ENCODE results near the gene TMEM178A. TPM values are rescaled to one million over a fixed set of nuclear protein-coding genes. Genes with fewer than 3 reads are reported as not detected.

TMEM178A gene
- total RNA-seq, 4 donors from 2014 or later, result 1.9 to 6.5 (median 4.0) TPM

- intact Hi-C loops (cut with DNase I), result no loop called here
- Histone ChIP-seq H3K27me3 (no peaks in the 10 kb centered on the region), H3K27ac (no peak overlapping the region), H3K36me3 (no peaks in the 10 kb centered on the region), H3K9me3 (no peaks in the 10 kb centered on the region), H3K4me3 (replicated peaks in 1 of 3) (no peak overlapping the region), H3K4me1 (no peaks in the 10 kb centered on the region)
- 97 to 100% methylated on average over 2 of the region's 2 CpGs for WGBS, 2 donors
- no peak for TF ChIP-seq CTCF (IDR thresholded peaks at IDR 0.05)
- no peak for TF ChIP-seq POLR2A (IDR thresholded peaks at IDR 0.05)
- no peak for DNase-seq
Observed at GRCh38 chr2:39640107-39640506, 25.6 kb upstream of the TMEM178A start.

- Histone ChIP-seq H3K36me3 (no peaks in the 10 kb centered on the region), H3K27me3 (no peaks in the 10 kb centered on the region), H3K4me3 (replicated peaks in 1 of 3) (no peak overlapping the region), H3K9me3 (no peaks in the 10 kb centered on the region), H3K27ac (no peak overlapping the region), H3K4me1 (no peaks in the 10 kb centered on the region)
- intact Hi-C loops (cut with DNase I), result no loop called here
- no peak for DNase-seq
- WGBS, 2 donors, result 94 to 98% methylated on average over 2 of the region's 2 CpGs
- TF ChIP-seq CTCF (IDR thresholded peaks at IDR 0.05), result no peak
- no peak for TF ChIP-seq POLR2A (IDR thresholded peaks at IDR 0.05)
Observed at GRCh38 chr2:39640681-39641080, 25.0 kb upstream of the TMEM178A start.

DNA sequence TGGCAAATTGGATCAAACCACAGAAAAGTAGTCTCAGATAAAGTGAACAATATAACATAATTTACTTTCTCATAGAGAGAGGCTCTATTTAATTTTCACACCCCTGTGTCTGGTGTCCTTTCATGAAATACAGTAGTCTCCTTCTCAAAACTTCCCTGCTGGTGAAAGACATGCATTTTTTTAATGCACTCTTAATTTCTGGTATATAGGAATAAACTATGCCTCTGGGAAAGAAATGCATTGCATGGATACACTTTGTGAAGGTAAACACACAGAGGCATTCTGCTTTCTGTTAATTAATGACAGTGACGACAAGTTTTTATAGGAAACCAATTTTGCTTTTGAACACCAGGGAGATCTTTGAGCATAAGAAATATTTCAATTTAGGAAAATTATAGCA, 24.1 kb upstream of the TMEM178A start:
- 81 to 85% methylated on average over 1 of the region's 1 CpG for WGBS, 2 donors

DNA sequence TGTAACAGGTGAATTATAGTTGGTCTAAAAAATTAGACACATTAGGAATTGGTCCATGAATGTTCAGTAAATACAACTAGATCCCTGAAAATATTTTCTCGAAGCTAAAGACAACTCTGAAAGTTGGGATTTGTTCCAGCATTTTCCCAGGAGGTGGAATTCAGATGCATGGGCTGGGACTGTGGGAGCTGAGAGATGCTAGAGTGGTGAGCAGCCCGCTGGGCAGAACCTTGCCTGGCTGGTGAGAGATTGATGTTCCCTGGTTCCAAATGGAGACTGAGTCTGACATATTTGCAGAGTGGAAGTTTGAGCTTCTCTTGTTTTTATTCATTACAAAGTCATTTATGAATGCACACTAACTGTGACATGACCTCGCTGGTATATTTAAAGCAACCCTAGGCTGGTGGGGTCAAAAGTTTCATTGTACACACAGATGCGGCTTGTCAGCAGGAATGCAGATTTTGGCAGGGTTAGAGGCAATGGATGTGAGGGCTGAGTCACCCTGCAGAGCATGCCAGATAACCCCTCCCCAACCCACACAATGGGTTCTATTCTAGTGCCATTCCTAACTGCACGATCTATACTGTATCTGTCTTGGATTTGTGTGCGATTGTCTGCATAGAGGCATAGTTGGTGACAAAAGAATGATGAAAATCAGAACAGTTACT, 23.5 kb upstream of the TMEM178A start:
- H3K36me3 ChIP-seq, result no peaks in the 10 kb centered on the region
- no peak overlapping the region for H3K4me3 ChIP-seq (replicated peaks in 1 of 3)
- intact Hi-C loops (cut with DNase I), result no loop called here
- WGBS, 2 donors, result 63 to 71% methylated on average over 6 of the region's 6 CpGs
- no peak for TF ChIP-seq POLR2A (IDR thresholded peaks at IDR 0.05)
- TF ChIP-seq CTCF (IDR thresholded peaks at IDR 0.05), result no peak
- DNase-seq, result no peak
- no peak overlapping the region for H3K27ac ChIP-seq
- no peaks in the 10 kb centered on the region for H3K4me1 ChIP-seq
- no peaks in the 10 kb centered on the region for H3K9me3 ChIP-seq
- H3K27me3 ChIP-seq, result no peaks in the 10 kb centered on the region

More for the DNA sequence above, 24.1 kb upstream of the TMEM178A start:
- intact Hi-C loops (cut with DNase I), result no loop called here
- no peak for TF ChIP-seq POLR2A (IDR thresholded peaks at IDR 0.05)
- Histone ChIP-seq H3K4me1 (no peaks in the 10 kb centered on the region), H3K36me3 (no peaks in the 10 kb centered on the region), H3K27me3 (no peaks in the 10 kb centered on the region), H3K9me3 (no peaks in the 10 kb centered on the region), H3K27ac (no peak overlapping the region), H3K4me3 (replicated peaks in 1 of 3) (no peak overlapping the region)
- DNase-seq, result no peak

- DNase-seq, result no peak
- Histone ChIP-seq H3K9me3 (no peaks in the 10 kb centered on the region), H3K27me3 (no peaks in the 10 kb centered on the region), H3K27ac (no peak overlapping the region), H3K4me1 (peaks cover 10 to 18% of the 10 kb centered on the region in 2 donors), H3K36me3 (no peaks in the 10 kb centered on the region), H3K4me3 (replicated peaks in 1 of 3) (no peak overlapping the region)
- intact Hi-C loops (cut with DNase I), result no loop called here
- WGBS, 2 donors, result 93 to 98% methylated on average over 2 of the region's 2 CpGs
- TF ChIP-seq CTCF (IDR thresholded peaks at IDR 0.05) (no peak), POLR2A (IDR thresholded peaks at IDR 0.05) (no peak)
Observed at GRCh38 chr2:39645826-39646225, 19.9 kb upstream of the TMEM178A start.
